Fibroblast of lung (primary cell): ENCODE data around the gene CHIT1. TPM values are rescaled to one million over a fixed set of nuclear protein-coding genes. Genes with fewer than 3 reads are reported as not detected.
A peak's percentile ranks its signal among the peaks of the same experiment; 100 is the strongest.
"Not testable (repeated sequence)": the region's sequence is repeated elsewhere in the genome, so short reads cannot be mapped to it uniquely, and the experiment has no call there.

Experiments used
- DNase-seq, 2 donors: peaks; one replicate each; pipeline versions ENCODE4 v3.0.0 to v3.0.0-alpha.2; 2010; ENCODE audit warnings: low read depth in 2 of 2
- H2AFZ ChIP-seq: 2 replicates; pipeline ENCODE4 v1.5.1; 2012; ENCODE audit warnings: low read length, control low read depth, inconsistent platforms
- H3K27ac ChIP-seq: 2 replicates; pipeline ENCODE4 v1.5.1; 2011; ENCODE audit warnings: low read length, control low read depth; ENCODE audit not compliant: insufficient read depth
- H3K27me3 ChIP-seq: 2 replicates; pipeline ENCODE4 v1.5.1; 2011; ENCODE audit warnings: mild to moderate bottlenecking, low read length; ENCODE audit not compliant: control insufficient read depth, insufficient read depth
- H3K36me3 ChIP-seq: 2 replicates; pipeline ENCODE4 v1.5.1; 2011; ENCODE audit warnings: low read length; ENCODE audit not compliant: control insufficient read depth, insufficient read depth
- H3K4me1 ChIP-seq: 2 replicates; pipeline ENCODE4 v1.5.1; 2011; ENCODE audit warnings: low read length; ENCODE audit not compliant: control insufficient read depth, insufficient read depth; ENCODE audit errors: extremely low read depth
- H3K4me2 ChIP-seq: 2 replicates; pipeline ENCODE4 v1.5.1; 2011; ENCODE audit warnings: low read length, control low read depth; ENCODE audit not compliant: insufficient read depth; ENCODE audit errors: extremely low read depth
- H3K4me3 ChIP-seq, 4 experiments: fragments of 200-600 bp in 1 of 4; sonication (generic) in 1 of 4; replicated peaks in 1 of 4; 2 replicates each; pipeline ENCODE4 v1.5.1; 2011 to 2016; ENCODE audit warnings: low read length in 4 of 4, low read depth in 3 of 4, mild to moderate bottlenecking in 3 of 4, control low read depth in 2 of 4, inconsistent platforms in 1 of 4, mixed read lengths in 1 of 4; ENCODE audit not compliant: insufficient read depth in 1 of 4; ENCODE audit errors: control extremely low read depth in 1 of 4
- H3K79me2 ChIP-seq: 2 replicates; pipeline ENCODE4 v1.5.1; 2012; ENCODE audit warnings: mild to moderate bottlenecking, low read length, inconsistent platforms; ENCODE audit not compliant: control insufficient read depth, insufficient read depth
- H3K9ac ChIP-seq: 2 replicates; pipeline ENCODE4 v1.5.1; 2011; ENCODE audit warnings: mild to moderate bottlenecking, low read length, control low read depth; ENCODE audit not compliant: insufficient read depth
- H3K9me3 ChIP-seq: 2 replicates; pipeline ENCODE4 v1.5.1; 2012; ENCODE audit warnings: low read depth, low read length; ENCODE audit not compliant: control insufficient read depth, insufficient read depth
- H4K20me1 ChIP-seq: 2 replicates; pipeline ENCODE4 v1.5.1; 2011; ENCODE audit warnings: low read length; ENCODE audit not compliant: control insufficient read depth, insufficient read depth; ENCODE audit errors: extremely low read depth
- CTCF ChIP-seq, 2 donors: IDR thresholded peaks in 1 of 2; conservative IDR thresholded peaks in 1 of 2; 1 replicate in 1 of 2; 2 replicates in 1 of 2; pipeline ENCODE4 v1.5.1; 2011 to 2012; ENCODE audit warnings: low read length in 2 of 2, control low read depth in 1 of 2, inconsistent platforms in 1 of 2, low read depth in 1 of 2, mild to moderate bottlenecking in 1 of 2
- EZH2 ChIP-seq: IDR thresholded peaks from 2 replicates; pipeline ENCODE4 v1.5.1; 2012; ENCODE audit warnings: low read length, control low read depth, mild to moderate bottlenecking; ENCODE audit errors: missing control alignments
- polyA plus RNA-seq, 2 donors: library from polyadenylated mRNA; depleted of rRNA in 1 of 2; stranded (reverse) in 1 of 2; unstranded in 1 of 2; fragments of >200 nt; gene quantifications; 2 replicates each; pipeline ENCODE4 v1.2.1, GENCODE V29; 2011 to 2012; ENCODE audit warnings: missing spikeins in 1 of 2
- total RNA-seq: library from RNA; depleted of rRNA; stranded (reverse); fragments of >200 nt; gene quantifications from 2 replicates; pipeline ENCODE4 v1.2.1, GENCODE V29; 2014

The CHIT1 gene
- total and polyA plus RNA-seq, 2 donors (not counting 1 experiment from before 2014, with no cell fraction given), result not detected

- Histone ChIP-seq H3K9ac (no peak overlapping the region), H3K27ac (no peak overlapping the region), H3K4me1 (peaks cover 3% of the 10 kb centered on the region), H3K27me3 (peaks cover 3% of the 10 kb centered on the region), H3K4me2 (peak overlapping the region; percentile 92), H3K4me3 (peak overlapping the region; percentile 63 to 69 (median 66)), H3K9me3 (no peaks in the 10 kb centered on the region), H2AFZ (peak overlapping the region; percentile 83), H3K79me2 (no peaks in the 10 kb centered on the region), H4K20me1 (no peaks in the 10 kb centered on the region), H3K36me3 (no peaks in the 10 kb centered on the region)
- TF ChIP-seq CTCF (conservative IDR thresholded peaks at IDR 0.05 in 1 of 2, IDR thresholded peaks at IDR 0.05 in 1 of 2; ENCODE audit: low read depth in 1 of 2, low read length in 2 of 2) (no peak), EZH2 (no peak)
- no peak for DNase-seq
Measured at GRCh38 chr1:203267912-203268311, 38.4 kb upstream of the CHIT1 start.

- Histone ChIP-seq H3K9ac (peak overlapping the region; percentile 25), H3K79me2 (no peaks in the 10 kb centered on the region), H2AFZ (peak overlapping the region; percentile 83), H3K4me3 (peak overlapping the region; percentile 63 to 69 (median 66)), H3K27me3 (peaks cover 3% of the 10 kb centered on the region), H4K20me1 (no peaks in the 10 kb centered on the region), H3K9me3 (no peaks in the 10 kb centered on the region), H3K4me2 (peak overlapping the region; percentile 92), H3K4me1 (peaks cover 3% of the 10 kb centered on the region), H3K36me3 (no peaks in the 10 kb centered on the region), H3K27ac (peak overlapping the region; percentile 26)
- DNase-seq, result peak; percentile 76 to 89
- no peak for TF ChIP-seq EZH2
- peak; percentile 93 to 96 for TF ChIP-seq CTCF (conservative IDR thresholded peaks at IDR 0.05 in 1 of 2, IDR thresholded peaks at IDR 0.05 in 1 of 2; ENCODE audit: low read depth in 1 of 2, low read length in 2 of 2)
Measured at GRCh38 chr1:203267347-203267846, 37.9 kb upstream of the CHIT1 start.

DNA sequence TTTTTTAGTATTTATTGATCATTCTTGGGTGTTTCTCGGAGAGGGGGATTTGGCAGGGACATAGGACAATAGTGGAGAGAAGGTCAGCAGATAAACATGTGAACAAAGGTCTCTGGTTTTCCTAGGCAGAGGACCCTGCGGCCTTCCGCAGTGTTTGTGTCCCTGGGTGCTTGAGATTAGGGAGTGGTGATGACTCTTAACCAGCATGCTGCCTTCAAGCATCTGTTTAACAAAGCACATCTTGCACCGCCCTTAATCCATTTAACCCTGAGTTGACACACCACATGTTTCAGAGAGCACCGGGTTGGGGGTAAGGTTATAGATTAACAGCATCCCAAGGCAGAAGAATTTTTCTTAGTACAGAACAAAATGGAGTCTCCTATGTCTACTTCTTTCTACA is 36.7 kb upstream of the CHIT1 start:
- H2AFZ ChIP-seq, H4K20me1 ChIP-seq, H3K4me3 ChIP-seq, H3K36me3 ChIP-seq, H3K9me3 ChIP-seq, DNase-seq, H3K9ac ChIP-seq, H3K4me2 ChIP-seq, H3K27ac ChIP-seq, H3K79me2 ChIP-seq, H3K27me3 ChIP-seq, H3K4me1 ChIP-seq: not testable (repeated sequence)
